HTR-8/SVneo (cell line): ENCODE data around the gene HAUS1.
A peak's percentile ranks its signal among the peaks of the same experiment; 100 is the strongest.

ENCODE experiments used
- DNase-seq: peaks from one replicate; pipeline ENCODE4 v3.0.0; 2011; ENCODE audit warnings: low spot score, mixed read lengths; ENCODE audit not compliant: insufficient read length
- FAIRE-seq: peaks from 2 replicates; lab custom pipeline; 2011; peaks lifted over from hg19 to GRCh38; lab: Jason Lieb, UNC

The HAUS1 gene, protein sequence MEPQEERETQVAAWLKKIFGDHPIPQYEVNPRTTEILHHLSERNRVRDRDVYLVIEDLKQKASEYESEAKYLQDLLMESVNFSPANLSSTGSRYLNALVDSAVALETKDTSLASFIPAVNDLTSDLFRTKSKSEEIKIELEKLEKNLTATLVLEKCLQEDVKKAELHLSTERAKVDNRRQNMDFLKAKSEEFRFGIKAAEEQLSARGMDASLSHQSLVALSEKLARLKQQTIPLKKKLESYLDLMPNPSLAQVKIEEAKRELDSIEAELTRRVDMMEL

GRCh38 chr18:46104128-46104911, at the start of gene HAUS1:
Gene HAUS1 (plus strand): TSS chr18:46104385. CDS start chr18:46104412, 27 bp downstream.
- DNase-seq, result peak; percentile 86
- FAIRE-seq, result no peak

DNA sequence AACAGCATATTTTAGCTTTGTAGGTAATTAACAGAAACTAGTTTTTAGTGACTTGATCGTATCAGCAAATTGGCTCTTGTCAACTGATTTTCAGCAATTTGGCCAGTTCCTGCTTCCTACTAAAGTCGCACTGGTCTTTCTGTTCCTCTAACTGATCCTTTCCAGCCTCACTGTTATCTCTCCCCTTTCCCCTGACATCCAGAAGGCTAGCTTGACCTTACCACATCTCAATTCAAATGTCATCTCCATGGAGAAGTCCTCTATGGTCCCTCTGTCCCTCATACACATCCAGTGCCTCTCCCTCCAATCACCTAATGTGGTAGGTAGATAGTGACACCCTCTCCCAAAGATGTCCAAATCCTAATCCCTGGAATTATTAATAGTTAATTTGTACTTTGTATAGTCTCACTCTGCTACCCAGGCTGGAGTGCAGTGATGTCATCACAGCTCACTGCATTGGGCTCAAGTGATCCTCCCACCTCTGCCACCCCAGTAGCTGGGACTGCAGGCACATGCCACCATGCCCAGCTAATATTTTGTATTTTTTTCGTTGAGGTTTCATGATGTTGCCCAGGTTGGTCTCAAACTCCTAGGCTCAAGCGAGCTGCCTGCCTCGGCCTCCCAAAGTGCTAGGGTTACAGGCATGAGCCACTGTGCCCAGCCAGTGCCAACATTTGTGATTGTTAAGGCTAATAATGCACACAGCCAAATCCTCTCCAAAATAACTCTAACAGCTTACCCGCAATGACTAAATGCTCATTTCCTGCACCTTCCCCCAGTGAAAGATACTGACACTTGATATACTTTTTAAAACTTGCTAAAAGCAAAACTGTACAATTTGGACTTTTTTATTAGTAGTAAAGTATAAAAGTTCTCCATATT, 49.0 kb upstream of the HAUS1 start:
- FAIRE-seq, result no peak
- DNase-seq, result no peak

DNA sequence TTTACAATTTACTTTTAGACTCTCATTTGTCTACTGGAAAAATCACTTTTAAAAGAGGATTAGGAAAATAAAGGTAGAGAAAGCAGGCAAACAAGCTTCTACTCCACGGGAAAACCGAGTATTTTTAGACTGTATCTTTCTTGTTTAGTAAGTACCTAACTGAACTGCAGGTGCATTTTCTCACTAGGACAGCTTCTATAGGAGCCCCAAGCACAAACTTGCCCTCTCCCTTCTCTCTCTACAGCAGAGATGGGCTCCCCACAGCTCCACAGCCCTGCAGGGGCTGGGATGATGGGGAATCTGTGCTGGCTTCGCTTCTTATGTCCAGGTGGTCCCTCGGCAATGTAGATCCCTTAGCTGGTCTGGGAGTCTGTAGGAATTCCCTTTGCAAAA, 48.4 kb upstream of the HAUS1 start:
- DNase-seq (no peak), FAIRE-seq (no peak)

DNA sequence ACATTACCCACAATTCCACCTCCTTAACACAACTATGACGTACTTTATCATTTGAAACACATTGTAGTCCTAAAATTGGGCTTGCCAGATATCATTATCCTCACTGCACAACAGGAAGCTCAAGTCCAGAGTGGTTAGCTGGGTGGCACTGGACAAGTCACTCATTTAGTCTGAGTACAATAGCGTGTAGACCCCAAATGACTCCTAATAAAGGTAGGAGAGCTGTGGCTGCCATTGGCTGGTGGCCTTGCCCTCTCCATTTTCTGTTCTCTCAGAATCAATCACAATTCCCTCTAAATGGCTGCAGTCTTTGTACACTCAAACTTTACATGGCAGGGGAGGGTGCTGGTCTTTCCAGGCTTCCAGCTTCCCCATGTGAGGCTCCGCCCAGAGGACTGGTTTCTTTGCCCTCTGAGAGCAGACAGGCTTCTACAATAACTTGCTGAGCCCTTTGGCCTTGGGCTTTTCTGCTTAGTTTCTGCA, 43.8 kb upstream of the HAUS1 start:
- FAIRE-seq (no peak), DNase-seq (no peak)

- DNase-seq (no peak), FAIRE-seq (no peak)
Observed at GRCh38 chr18:46061387-46061786, 42.8 kb upstream of the HAUS1 start.

GRCh38 chr18:46061796-46062195, 42.4 kb upstream of the HAUS1 start:
- no peak for FAIRE-seq
- DNase-seq, result no peak

GRCh38 chr18:46062781-46063180, 41.4 kb upstream of the HAUS1 start:
- no peak for DNase-seq
- no peak for FAIRE-seq

DNA sequence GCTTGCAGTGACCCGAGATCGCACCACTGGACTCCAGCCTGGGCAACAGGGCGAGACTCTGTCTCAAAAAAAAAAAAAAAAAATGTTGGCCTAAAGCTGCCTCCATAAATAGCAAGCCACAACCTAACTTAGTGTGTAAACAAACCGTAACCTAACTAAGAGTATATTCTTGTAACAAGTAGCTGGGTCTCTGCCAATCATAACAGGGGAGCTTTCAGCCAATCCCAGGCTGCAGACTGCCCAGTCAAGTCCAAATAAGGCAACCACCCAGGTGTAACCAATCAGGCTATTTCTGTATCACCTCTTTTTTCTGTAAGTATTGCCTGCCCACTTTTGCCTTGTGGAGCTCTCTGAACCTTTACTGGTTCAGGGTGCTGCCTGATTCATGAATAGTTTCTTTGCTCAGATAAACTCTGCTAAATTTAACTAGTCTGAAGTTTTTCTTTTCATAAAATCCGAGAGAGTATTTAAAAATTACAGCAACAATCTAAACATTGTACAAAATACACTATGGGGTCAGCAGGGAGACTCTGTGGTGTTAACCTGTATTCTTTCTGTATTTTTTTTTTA, 36.7 kb upstream of the HAUS1 start:
- no peak for FAIRE-seq
- no peak for DNase-seq

GRCh38 chr18:46068763-46069162, 35.4 kb upstream of the HAUS1 start:
- no peak for FAIRE-seq
- DNase-seq, result no peak

DNA sequence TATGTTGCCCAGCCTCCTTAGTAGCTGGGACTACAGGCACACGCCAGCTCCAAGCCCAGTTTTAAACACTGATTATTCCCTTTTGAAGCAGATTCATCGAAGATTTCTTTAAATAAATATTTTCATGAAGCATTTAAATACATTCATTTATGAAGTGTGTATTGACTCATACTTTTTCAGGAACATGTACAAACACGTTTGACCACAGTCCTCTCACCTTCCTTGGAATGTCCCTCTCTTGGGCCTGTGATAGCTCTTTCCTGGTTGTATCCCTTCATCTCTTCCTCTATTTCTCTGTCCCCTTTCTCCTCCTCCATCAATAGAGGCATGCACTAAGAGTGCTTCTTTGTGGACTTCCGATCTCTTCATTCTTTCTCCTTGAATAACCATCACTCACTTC, 34.7 kb upstream of the HAUS1 start:
- FAIRE-seq, result no peak

GRCh38 chr18:46070232-46070631, 34.0 kb upstream of the HAUS1 start:
- DNase-seq, result no peak
- FAIRE-seq, result no peak

More for the DNA sequence above, 34.7 kb upstream of the HAUS1 start:
- DNase-seq, result no peak

GRCh38 chr18:46070815-46071652, 33.2 kb upstream of the HAUS1 start:
- FAIRE-seq, result no peak
- no peak for DNase-seq

GRCh38 chr18:46071653-46072375, 32.4 kb upstream of the HAUS1 start, which contains the start of gene PSTPIP2:
Gene PSTPIP2 (minus strand): TSS chr18:46072260. CDS start chr18:46072188, 72 bp downstream.
- peak; percentile 50 for DNase-seq
- FAIRE-seq, result no peak

DNA sequence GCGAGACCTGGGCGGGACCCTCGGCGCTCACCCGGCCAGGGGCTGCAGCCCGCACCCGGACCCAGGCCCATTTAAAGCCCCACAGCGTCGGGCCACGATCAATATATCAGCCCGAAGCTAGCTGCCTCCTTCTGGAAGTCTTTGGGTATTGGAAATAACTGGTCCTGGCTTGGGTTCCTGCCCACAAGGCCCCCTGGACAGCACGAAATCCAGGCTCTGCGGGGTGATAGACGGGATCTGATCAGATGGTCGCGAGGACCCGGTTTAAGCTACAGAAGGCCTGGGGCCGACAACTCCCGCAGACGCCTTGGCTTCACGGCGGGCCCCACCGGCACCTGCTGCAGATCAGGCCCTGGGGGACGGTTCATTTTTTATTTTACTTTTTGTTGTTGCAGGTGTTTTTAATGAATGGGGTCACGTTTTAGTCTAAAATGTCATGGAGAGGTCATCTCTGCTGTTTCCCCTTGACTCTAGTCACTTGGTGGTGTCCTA, 31.8 kb upstream of the HAUS1 start:
- FAIRE-seq, result no peak
- DNase-seq, result no peak

DNA sequence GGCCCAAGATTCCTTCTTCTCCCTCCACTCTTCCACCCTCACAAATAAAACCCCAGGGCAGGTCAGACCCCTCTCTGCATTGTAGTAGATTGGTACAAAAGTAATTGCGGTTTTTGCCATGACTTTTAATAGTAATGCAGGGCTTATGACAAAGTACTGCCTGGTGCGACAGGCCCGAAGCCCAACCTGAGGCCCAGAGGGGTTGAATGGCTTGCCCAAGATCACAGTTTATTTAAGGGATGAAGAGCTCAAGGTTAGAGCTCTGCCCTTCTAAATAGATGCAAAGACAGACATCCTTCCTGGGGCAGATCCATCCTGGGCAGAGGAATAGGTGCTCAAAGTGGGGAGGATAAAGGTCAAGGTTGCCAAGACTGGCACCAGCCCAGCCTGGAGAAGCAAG, 31.2 kb upstream of the HAUS1 start:
- no peak for FAIRE-seq
- DNase-seq, result no peak

- FAIRE-seq, result no peak
- DNase-seq, result peak; percentile 41
Observed at GRCh38 chr18:46073474-46074331, 30.5 kb upstream of the HAUS1 start.

DNA sequence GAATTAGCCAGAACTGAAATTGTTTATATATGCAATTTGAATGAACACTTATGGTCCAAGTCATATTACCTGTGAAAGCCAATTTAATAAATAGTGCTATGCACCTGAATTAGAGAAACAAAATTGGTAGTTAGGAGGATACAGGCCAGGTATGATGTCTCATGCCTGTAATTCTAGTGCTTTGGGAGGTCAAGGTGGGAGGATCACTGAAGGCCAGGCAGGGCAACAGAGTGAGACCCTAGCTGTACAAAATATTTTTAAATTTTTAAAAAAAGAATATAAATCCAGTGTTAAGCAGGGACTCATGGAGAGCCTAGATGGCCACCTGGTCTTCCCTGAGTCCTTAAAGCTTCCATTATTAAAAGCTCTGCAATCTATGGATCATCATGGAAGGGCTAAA, 24.8 kb upstream of the HAUS1 start:
- no peak for FAIRE-seq

DNA sequence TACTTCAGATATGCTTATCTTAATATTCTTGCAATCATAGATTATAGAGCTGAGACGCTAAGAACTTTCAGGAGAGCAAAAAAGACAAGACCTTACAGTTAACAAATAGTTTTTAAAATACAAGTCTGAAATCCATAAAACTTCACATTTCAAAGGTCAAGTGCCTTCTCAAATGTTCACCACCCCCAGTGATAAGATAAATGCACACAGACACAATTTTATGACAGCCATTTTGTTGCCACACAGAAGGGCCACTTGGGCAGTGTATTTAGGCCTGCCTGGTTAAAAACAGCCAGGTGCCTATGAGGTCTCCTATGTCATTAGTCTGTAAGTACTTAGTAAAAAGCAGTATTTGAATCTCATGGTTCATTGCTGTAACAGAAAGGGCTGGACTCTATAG, 24.0 kb upstream of the HAUS1 start:
- no peak for DNase-seq
- FAIRE-seq, result no peak

More for the DNA sequence above, 24.8 kb upstream of the HAUS1 start:
- no peak for DNase-seq
